Right lobe of liver (tissue), 6 donors: ENCODE data around the gene GMDS. TPM values are rescaled to one million over a fixed set of nuclear protein-coding genes. Genes with fewer than 3 reads are reported as not detected.
A peak's percentile ranks its signal among the peaks of the same experiment; 100 is the strongest.

ENCODE experiments used
- ATAC-seq, 4 donors: fragments of 200-7000 bp; cut with Tn5 transposase; one replicate each; pipeline ENCODE4 v1.9.1; 2020; ENCODE audit warnings: mild to moderate bottlenecking in 4 of 4, moderate library complexity in 4 of 4
- DNase-seq, 3 donors: peaks; one replicate each; pipeline ENCODE4 v3.0.0-alpha.2; 2020
- H3K27ac ChIP-seq, 3 donors: fragments of 200-600 bp; one replicate each; pipeline ENCODE4 v1.8.0; 2022
- H3K27me3 ChIP-seq, 2 donors: fragments of 200-600 bp; one replicate each; pipeline ENCODE4 v1.8.0; 2022
- H3K36me3 ChIP-seq, 4 donors: fragments of 200-600 bp; sonication (generic) in 1 of 4; one replicate each; pipeline versions ENCODE4 v1.5.1 to v1.8.0; 2017 to 2022; ENCODE audit warnings: control low read depth in 1 of 4
- H3K4me1 ChIP-seq, 4 donors: fragments of 200-600 bp; sonication (generic) in 1 of 4; one replicate each; pipeline versions ENCODE4 v1.5.1 to v1.8.0; 2017 to 2022; ENCODE audit warnings: control low read depth in 1 of 4
- H3K4me3 ChIP-seq, 3 donors: fragments of 200-600 bp; one replicate each; pipeline ENCODE4 v1.8.0; 2022
- H3K9me3 ChIP-seq, 4 donors: fragments of 200-600 bp; sonication (generic) in 1 of 4; one replicate each; pipeline versions ENCODE4 v1.5.1 to v1.8.0; 2017 to 2022; ENCODE audit warnings: control low read depth in 1 of 4
- CTCF ChIP-seq, 4 donors: fragments of 200-600 bp in 3 of 4; fragments of 450-650 bp in 1 of 4; IDR thresholded peaks; one replicate each; pipeline versions ENCODE4 v1.5.1 to v1.8.0; 2016 to 2022; ENCODE audit warnings: antibody characterized with exemption in 4 of 4, mild to moderate bottlenecking in 2 of 4
- POLR2A ChIP-seq: fragments of 450-650 bp; IDR thresholded peaks from one replicate; pipeline ENCODE4 v1.6.1; 2017; ENCODE audit warnings: antibody characterized with exemption, mild to moderate bottlenecking
- WGBS: methylation state at CpG from one replicate; pipeline ENCODE4 v1.1.6; 2018; ENCODE audit warnings: low coverage, low lambda C conversion rate; ENCODE audit not compliant: insufficient coverage; ENCODE audit errors: missing lambda C conversion rate; 5-methylcytosine and 5-hydroxymethylcytosine counted together
- intact Hi-C, 2 donors: fragments of 100-400 bp; cut with DNase I; formaldehyde crosslinking; loops; one replicate each; pipeline versions ENCODE4 v1.11.2 to v1.14.1; 2022
- total RNA-seq, 6 experiments: library from RNA; depleted of rRNA in 2 of 6; stranded (reverse); fragments of >200 nt in 2 of 6; fragmentation: NEBNext Ultra II Directional in 3 of 6; extraction: Animal tissue kit (Norgen Biotek cat#: 25700) in 3 of 6; gene quantifications; one replicate each; pipeline versions ENCODE4 v1.1.0 to v1.2.4, GENCODE V29; 2016 to 2023
- donor health status: DM: no; HTN: yes; CAD: no.
- donor health status: DM: no; HTN: no; CAD: no.
- donor health status: DM: no; HTN: no; CAD: no.
- donor health status: DM: no; HTN: yes; CAD: no.
- donor health status: DM: no; HTN: yes; CAD: no.

GMDS gene
- total RNA-seq, 6 experiments from 2014 or later = 15.9 to 34.4 (median 23.4) TPM

GRCh38 chr6:1821513-1822183 is 423.8 kb downstream of the GMDS start:
- DNase-seq (no peak), ATAC-seq (peak in 3 of 4 donors; percentile 29 to 52 (median 30))
- H3K36me3 ChIP-seq = no peaks in the 10 kb centered on the region
- no peak overlapping the region for H3K4me3 ChIP-seq
- no peaks in the 10 kb centered on the region for H3K9me3 ChIP-seq
- 36% methylated on average over 11 of the region's 11 CpGs for WGBS
- TF ChIP-seq CTCF (IDR thresholded peaks at IDR 0.05) = no peak
- TF ChIP-seq POLR2A = no peak
- H3K27ac ChIP-seq = no peak overlapping the region
- no peaks in the 10 kb centered on the region for H3K27me3 ChIP-seq
- H3K4me1 ChIP-seq = peaks cover 0 to 16% (median 3%) of the 10 kb centered on the region in 4 donors
- intact Hi-C loops = no loop called here

- TF ChIP-seq CTCF (IDR thresholded peaks at IDR 0.05) (no peak), POLR2A (no peak)
- Histone ChIP-seq H3K9me3 (no peaks in the 10 kb centered on the region), H3K4me1 (peaks cover 0 to 16% (median 3%) of the 10 kb centered on the region in 4 donors), H3K27ac (no peak overlapping the region), H3K27me3 (no peaks in the 10 kb centered on the region), H3K36me3 (no peaks in the 10 kb centered on the region), H3K4me3 (no peak overlapping the region)
- no peak for DNase-seq
- no peak for ATAC-seq
- WGBS = 67% methylated on average over 11 of the region's 11 CpGs
- intact Hi-C loops = no loop called here
These were observed 424.3 kb downstream of the GMDS start for GRCh38 chr6:1821164-1821512.

- WGBS = 100% methylated on average over 1 of the region's 1 CpG
- Histone ChIP-seq H3K27ac (no peak overlapping the region), H3K27me3 (no peaks in the 10 kb centered on the region), H3K36me3 (no peaks in the 10 kb centered on the region), H3K9me3 (no peaks in the 10 kb centered on the region), H3K4me1 (peaks cover 0 to 16% (median 3%) of the 10 kb centered on the region in 4 donors), H3K4me3 (no peak overlapping the region)
- no peak for DNase-seq
- intact Hi-C loops = no loop called here
- no peak for TF ChIP-seq CTCF (IDR thresholded peaks at IDR 0.05)
- no peak for TF ChIP-seq POLR2A
- ATAC-seq = no peak
These were observed 424.7 kb downstream of the GMDS start for GRCh38 chr6:1820714-1821113.

- DNase-seq = no peak
- TF ChIP-seq POLR2A (no peak), CTCF (IDR thresholded peaks at IDR 0.05) (no peak)
- peaks cover 0 to 16% (median 3%) of the 10 kb centered on the region in 4 donors for H3K4me1 ChIP-seq
- no peaks in the 10 kb centered on the region for H3K9me3 ChIP-seq
- no peak overlapping the region for H3K27ac ChIP-seq
- ATAC-seq = peak in 2 of 4 donors; percentile 51 to 52
- no peaks in the 10 kb centered on the region for H3K36me3 ChIP-seq
- 26% methylated on average over 1 of the region's 1 CpG for WGBS
- H3K27me3 ChIP-seq = no peaks in the 10 kb centered on the region
- intact Hi-C loops = no loop called here
- H3K4me3 ChIP-seq = no peak overlapping the region
These were observed 425.2 kb downstream of the GMDS start for GRCh38 chr6:1820165-1820564.
